SU-DHL-6 (cell line): Measurements from ENCODE around the gene SSX2IP.

Experiments used
- EZH2phosphoT487 ChIP-seq: fragments of 200-600 bp; sonication (generic), shearing (Covaris generic); conservative IDR thresholded peaks from 2 replicates; pipeline ENCODE4 v1.6.1; 2018; ENCODE audit warnings: mild to moderate bottlenecking, antibody characterized with exemption, low read length, moderate library complexity, mixed read lengths
- TF ChIP-seq, protein P1 (sequence below): fragments of 200-600 bp; sonication (generic); IDR thresholded peaks from one replicate; pipeline ENCODE4 v1.5.1; 2017; ENCODE audit warnings: antibody characterized with exemption, mild to moderate bottlenecking, low read length, moderate library complexity; ENCODE audit not compliant: insufficient read depth, poor library complexity, severe bottlenecking

GRCh38 chr1:84603941-84604830, 86.1 kb downstream of the SSX2IP start:
- TF ChIP-seq, protein P1, sequence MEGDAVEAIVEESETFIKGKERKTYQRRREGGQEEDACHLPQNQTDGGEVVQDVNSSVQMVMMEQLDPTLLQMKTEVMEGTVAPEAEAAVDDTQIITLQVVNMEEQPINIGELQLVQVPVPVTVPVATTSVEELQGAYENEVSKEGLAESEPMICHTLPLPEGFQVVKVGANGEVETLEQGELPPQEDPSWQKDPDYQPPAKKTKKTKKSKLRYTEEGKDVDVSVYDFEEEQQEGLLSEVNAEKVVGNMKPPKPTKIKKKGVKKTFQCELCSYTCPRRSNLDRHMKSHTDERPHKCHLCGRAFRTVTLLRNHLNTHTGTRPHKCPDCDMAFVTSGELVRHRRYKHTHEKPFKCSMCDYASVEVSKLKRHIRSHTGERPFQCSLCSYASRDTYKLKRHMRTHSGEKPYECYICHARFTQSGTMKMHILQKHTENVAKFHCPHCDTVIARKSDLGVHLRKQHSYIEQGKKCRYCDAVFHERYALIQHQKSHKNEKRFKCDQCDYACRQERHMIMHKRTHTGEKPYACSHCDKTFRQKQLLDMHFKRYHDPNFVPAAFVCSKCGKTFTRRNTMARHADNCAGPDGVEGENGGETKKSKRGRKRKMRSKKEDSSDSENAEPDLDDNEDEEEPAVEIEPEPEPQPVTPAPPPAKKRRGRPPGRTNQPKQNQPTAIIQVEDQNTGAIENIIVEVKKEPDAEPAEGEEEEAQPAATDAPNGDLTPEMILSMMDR: no peak
- TF ChIP-seq EZH2phosphoT487: no peak
